Retinal pigment epithelial cell (primary cell): ENCODE data around the gene MTHFD1L.
"Not testable (repeated sequence)": the region's sequence is repeated elsewhere in the genome, so short reads cannot be mapped to it uniquely, and the experiment has no call there.

Experiments used
- DNase-seq: peaks from one replicate; pipeline ENCODE4 v3.0.0-alpha.2; 2010; ENCODE audit warnings: low read depth
- H3K4me3 ChIP-seq: 2 replicates; pipeline ENCODE4 v1.5.1; 2011; ENCODE audit warnings: mild to moderate bottlenecking, low read length, control low read depth, moderate library complexity
- CTCF ChIP-seq: conservative IDR thresholded peaks from 2 replicates; pipeline ENCODE4 v1.5.1; 2011; ENCODE audit warnings: low read depth, low read length, control low read depth, inconsistent platforms

MTHFD1L gene

DNA sequence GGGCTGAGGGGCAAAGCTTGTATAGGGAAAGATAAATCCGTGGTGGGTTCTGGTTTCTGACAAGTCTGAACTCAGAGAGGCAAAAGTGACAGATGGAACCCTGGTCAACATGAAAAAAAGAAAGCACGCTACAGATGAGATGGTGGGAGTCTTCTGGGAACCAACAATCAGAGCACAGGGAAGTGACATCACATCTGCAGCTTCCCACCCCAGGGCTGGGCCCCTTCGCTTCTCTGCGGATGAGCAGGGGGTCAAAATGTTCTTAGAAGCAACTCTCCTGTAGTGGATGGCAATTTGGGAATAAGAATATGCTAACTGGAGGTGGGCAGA, 245.0 kb downstream of the MTHFD1L start:
- no peak for DNase-seq
- H3K4me3 ChIP-seq = no peak overlapping the region
- no peak for TF ChIP-seq CTCF

GRCh38 chr6:151111670-151112069, 246.2 kb downstream of the MTHFD1L start:
- H3K4me3 ChIP-seq = no peak overlapping the region
- no peak for DNase-seq
- TF ChIP-seq CTCF = no peak

DNA sequence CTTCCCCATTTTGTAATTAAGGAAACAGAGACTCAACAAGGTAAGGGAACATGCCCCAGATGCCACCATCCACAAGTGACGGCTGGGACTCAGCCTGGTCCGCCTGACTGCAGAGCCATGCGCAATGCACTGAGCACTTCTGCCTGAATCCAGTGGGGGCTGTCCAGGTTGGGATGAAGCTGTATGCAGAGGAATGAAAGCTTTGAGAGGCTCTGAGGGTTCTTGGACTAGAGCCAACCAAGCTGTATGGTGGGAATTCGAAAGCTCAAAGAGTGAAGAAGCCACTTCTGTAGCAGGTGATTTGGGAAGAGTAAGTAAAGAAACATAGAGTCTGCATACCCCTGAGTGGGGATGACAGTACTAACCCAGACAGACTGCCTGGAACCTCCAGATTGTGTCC, 246.6 kb downstream of the MTHFD1L start:
- no peak overlapping the region for H3K4me3 ChIP-seq
- no peak for TF ChIP-seq CTCF
- DNase-seq = no peak

DNA sequence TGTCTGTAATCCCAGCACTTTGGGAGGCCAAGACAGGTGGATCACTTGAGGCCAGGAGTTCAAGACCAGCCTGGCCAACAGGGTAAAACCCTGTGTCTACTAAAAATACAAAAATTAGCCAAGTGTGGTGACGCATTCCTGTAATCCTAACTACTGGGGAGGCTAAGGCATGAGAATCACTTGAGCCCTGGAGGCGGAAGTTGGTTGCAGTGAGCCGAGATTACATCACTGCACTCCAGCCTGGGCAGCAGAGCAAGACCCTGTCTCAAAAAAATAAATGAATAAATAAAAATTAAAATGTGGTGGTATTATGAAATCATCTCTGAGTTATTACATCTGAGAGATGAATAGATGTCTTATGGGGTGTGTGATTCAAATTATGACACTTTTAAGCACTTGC, 247.4 kb downstream of the MTHFD1L start:
- DNase-seq, H3K4me3 ChIP-seq: not testable (repeated sequence)

- TF ChIP-seq CTCF = no peak
Measured at GRCh38 chr6:151113641-151114040, 248.1 kb downstream of the MTHFD1L start.

GRCh38 chr6:151118461-151119123, 253.1 kb downstream of the MTHFD1L start:
- DNase-seq = no peak
- no peak for TF ChIP-seq CTCF
- H3K4me3 ChIP-seq = no peak overlapping the region

More at GRCh38 chr6:151113641-151114040, 248.1 kb downstream of the MTHFD1L start:
- no peak overlapping the region for H3K4me3 ChIP-seq
- DNase-seq = no peak

- DNase-seq = no peak
- no peak overlapping the region for H3K4me3 ChIP-seq
- no peak for TF ChIP-seq CTCF
Measured at GRCh38 chr6:151119823-151120524, 254.5 kb downstream of the MTHFD1L start.
